Mesodermal cell (in vitro differentiated cells): Measurements from ENCODE around the gene RANBP9.
A peak's percentile ranks its signal among the peaks of the same experiment; 100 is the strongest.

Source experiments
- H3K27ac ChIP-seq: 2 replicates; pipeline ENCODE4 v1.7.0; 2013; ENCODE audit warnings: mild to moderate bottlenecking, low read depth, low read length, moderate library complexity; ENCODE audit not compliant: severe bottlenecking
- H3K36me3 ChIP-seq: 2 replicates; pipeline ENCODE4 v1.7.1; 2013; ENCODE audit warnings: mild to moderate bottlenecking, low read length, moderate library complexity; ENCODE audit not compliant: control insufficient read depth, insufficient read depth
- H3K4me1 ChIP-seq: one replicate; pipeline ENCODE4 v1.7.1; 2013; ENCODE audit warnings: mild to moderate bottlenecking, low read length; ENCODE audit not compliant: insufficient read depth, control insufficient read depth, poor library complexity, severe bottlenecking
- H3K4me3 ChIP-seq: 2 replicates; pipeline ENCODE4 v1.7.0; 2013; ENCODE audit warnings: low read length, control low read depth, mild to moderate bottlenecking; ENCODE audit not compliant: insufficient read depth, poor library complexity, severe bottlenecking; ENCODE audit errors: extremely low read depth
- H3K9me3 ChIP-seq: 2 replicates; pipeline ENCODE4 v1.7.1; 2013; ENCODE audit warnings: mild to moderate bottlenecking, low read length, moderate library complexity; ENCODE audit not compliant: control insufficient read depth
- WGBS, 2 experiments: methylation state at CpG; one replicate each; pipeline ENCODE4 v1.1.5; 2013; ENCODE audit warnings: missing lambda C conversion rate in 2 of 2; ENCODE audit not compliant: insufficient coverage in 2 of 2; 5-methylcytosine and 5-hydroxymethylcytosine counted together

Gene RANBP9

GRCh38 chr6:13624871-13625288 is 86.8 kb downstream of the RANBP9 start:
- peaks cover 3% of the 10 kb centered on the region for H3K4me1 ChIP-seq
- H3K4me3 ChIP-seq, result no peak overlapping the region
- H3K27ac ChIP-seq, result no peak overlapping the region
- WGBS, 2 experiments, result 70% methylated on average over 3 of the region's 4 CpGs; no CpG with 5 or more reads in 1 of the 2 experiments
- peaks cover 87% of the 10 kb centered on the region for H3K36me3 ChIP-seq
- no peaks in the 10 kb centered on the region for H3K9me3 ChIP-seq

- Histone ChIP-seq H3K27ac (no peak overlapping the region), H3K9me3 (no peaks in the 10 kb centered on the region), H3K4me1 (peaks cover 17% of the 10 kb centered on the region), H3K36me3 (peaks cover 53% of the 10 kb centered on the region), H3K4me3 (peak overlapping the region; percentile 99)
- 92 to 100% methylated on average over 1 to 2 of the region's 2 CpGs for WGBS, 2 experiments
Measured at GRCh38 chr6:13617066-13617465, 94.6 kb downstream of the RANBP9 start.

- WGBS, 2 experiments, result 2 to 3% methylated on average over 10 to 14 of the region's 14 CpGs
- H3K4me3 ChIP-seq, result peak overlapping the region; percentile 99
- peaks cover 15% of the 10 kb centered on the region for H3K4me1 ChIP-seq
- H3K27ac ChIP-seq, result peak overlapping the region; percentile 88
- peaks cover 41% of the 10 kb centered on the region for H3K36me3 ChIP-seq
- H3K9me3 ChIP-seq, result no peaks in the 10 kb centered on the region
Measured at GRCh38 chr6:13615792-13616120, 95.9 kb downstream of the RANBP9 start.

- H3K9me3 ChIP-seq, result no peaks in the 10 kb centered on the region
- WGBS, 2 experiments, result 0 to 1% methylated on average over 52 to 57 of the region's 85 CpGs
- peaks cover 35% of the 10 kb centered on the region for H3K36me3 ChIP-seq
- H3K4me3 ChIP-seq, result peak within 1 kb of the TSS; percentile 99
- peaks cover 14% of the 10 kb centered on the region for H3K4me1 ChIP-seq
- peak within 1 kb of the TSS; percentile 88 for H3K27ac ChIP-seq
Measured at GRCh38 chr6:13614926-13615791, 96.5 kb downstream of the RANBP9 start, which contains the start of gene NOL7. TSS of gene NOL7 (plus strand) at chr6:13615335. CDS start at chr6:13615359, 24 bp downstream.

DNA sequence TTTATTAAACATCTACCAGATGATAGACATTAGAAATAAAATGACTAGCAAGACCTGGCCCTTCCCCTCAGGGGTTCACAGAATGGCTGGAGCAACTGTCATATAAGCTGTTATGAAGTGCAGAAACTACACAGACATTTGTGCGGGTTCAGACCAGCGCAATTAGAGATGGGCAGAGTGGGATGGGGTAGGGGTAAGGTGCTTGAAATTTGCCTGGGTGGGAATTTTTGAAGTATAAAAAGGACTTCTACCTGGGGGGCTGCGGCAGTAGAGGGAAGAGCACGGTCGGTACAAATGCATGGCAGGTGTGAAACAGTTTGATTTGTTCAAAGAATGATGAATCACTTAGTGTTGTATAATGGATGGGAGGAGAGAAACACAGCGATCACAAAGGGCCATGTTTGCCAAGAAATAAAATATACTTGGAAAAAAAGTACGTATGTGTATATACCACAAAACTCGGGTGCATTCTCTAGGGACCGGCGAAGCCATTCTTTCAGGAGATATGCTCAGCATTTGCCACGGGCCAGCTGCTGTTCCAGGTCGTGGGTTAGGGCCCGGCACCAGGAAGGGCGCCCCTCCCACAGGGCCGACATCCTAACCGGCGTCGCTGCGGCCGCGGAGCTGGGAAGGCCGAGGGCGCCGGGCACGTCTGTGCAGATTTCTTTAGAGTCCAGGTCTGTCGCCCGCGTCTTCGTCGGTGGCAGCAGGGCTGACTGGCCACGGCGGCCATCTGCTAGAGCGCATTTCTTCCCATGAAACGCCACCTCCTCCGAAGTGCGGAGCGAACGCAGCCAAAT is 97.3 kb downstream of the RANBP9 start:
- WGBS, 2 experiments, result 6 to 7% methylated on average over 32 to 34 of the region's 38 CpGs
- Histone ChIP-seq H3K4me1 (peaks cover 14% of the 10 kb centered on the region), H3K36me3 (peaks cover 27% of the 10 kb centered on the region), H3K4me3 (peak overlapping the region; percentile 99), H3K27ac (peak overlapping the region; percentile 88), H3K9me3 (no peaks in the 10 kb centered on the region)

DNA sequence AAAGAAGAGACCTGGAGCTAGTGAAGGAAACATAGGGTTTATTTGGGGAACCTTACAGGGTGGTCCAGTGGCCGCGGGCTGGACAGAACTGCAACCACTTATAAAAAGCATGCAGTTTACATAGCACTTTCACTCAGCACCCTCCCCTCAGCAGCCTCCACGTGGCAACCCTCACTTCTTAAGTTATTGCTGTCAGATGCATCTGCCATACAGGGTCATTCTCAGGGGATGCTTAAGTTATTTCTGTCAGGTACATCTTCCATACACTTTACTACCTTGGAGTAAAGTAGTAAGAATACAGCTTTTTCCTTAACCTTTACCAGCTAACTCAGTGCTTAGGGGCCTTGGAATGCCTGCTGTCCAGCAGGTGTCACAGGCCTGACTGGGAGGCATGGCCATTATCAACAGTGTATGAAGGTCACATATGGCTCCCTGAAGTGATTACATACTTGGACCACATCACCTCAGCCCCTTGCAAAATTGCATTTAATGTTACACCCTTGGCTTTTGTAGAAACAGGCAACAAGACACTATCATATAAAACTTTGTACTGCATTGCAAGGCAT is 98.5 kb downstream of the RANBP9 start:
- peaks cover 14% of the 10 kb centered on the region for H3K4me1 ChIP-seq
- no peak overlapping the region for H3K4me3 ChIP-seq
- WGBS, 2 experiments, result 40 to 61% methylated on average over 1 to 3 of the region's 3 CpGs
- no peak overlapping the region for H3K27ac ChIP-seq
- no peaks in the 10 kb centered on the region for H3K9me3 ChIP-seq
- peaks cover 16% of the 10 kb centered on the region for H3K36me3 ChIP-seq

DNA sequence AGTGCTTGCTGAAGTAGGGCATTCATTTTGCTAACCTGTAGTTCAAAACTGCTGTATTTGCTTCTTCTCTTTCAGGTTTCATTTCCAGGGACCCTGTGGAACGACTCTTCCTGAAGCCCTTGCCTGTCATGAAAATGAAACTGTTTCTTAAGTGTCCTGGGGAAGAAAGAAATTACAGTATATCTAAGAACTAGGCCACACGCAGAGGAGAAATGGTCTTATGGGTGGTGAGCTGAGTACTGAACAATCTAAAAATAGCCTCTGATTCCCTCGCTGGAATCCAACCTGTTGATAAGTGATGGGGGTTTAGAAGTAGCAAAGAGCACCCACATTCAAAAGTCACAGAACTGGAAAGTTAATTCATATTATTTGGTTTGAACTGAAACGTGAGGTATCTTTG is 99.9 kb downstream of the RANBP9 start:
- H3K4me3 ChIP-seq, result no peak overlapping the region
- no peaks in the 10 kb centered on the region for H3K9me3 ChIP-seq
- H3K27ac ChIP-seq, result no peak overlapping the region
- peaks cover 3% of the 10 kb centered on the region for H3K36me3 ChIP-seq
- peaks cover 4% of the 10 kb centered on the region for H3K4me1 ChIP-seq
- WGBS, 2 experiments, result 100% methylated on average over 1 to 4 of the region's 4 CpGs

DNA sequence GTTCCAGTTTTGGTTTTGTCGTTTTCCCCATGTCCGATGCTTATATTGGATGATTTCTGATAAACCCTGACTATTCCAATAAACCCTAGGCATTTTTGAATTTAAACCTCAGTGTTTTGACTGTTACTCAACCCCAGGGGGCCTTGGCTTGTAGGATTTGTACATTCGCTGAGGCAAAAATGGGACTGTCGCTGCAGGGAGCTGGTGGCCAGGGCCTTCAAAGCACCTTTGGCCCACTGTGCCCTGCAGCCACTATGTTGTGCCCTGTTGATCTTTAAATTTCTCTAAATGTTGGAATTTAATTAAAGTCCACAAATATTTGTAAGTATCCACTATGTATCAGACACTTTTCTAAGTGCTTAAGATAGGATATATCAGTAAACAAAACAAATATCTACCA is 106.0 kb downstream of the RANBP9 start:
- peaks cover 12% of the 10 kb centered on the region for H3K36me3 ChIP-seq
- H3K27ac ChIP-seq, result no peak overlapping the region
- 91 to 100% methylated on average over 2 to 4 of the region's 4 CpGs for WGBS, 2 experiments
- no peaks in the 10 kb centered on the region for H3K9me3 ChIP-seq
- no peak overlapping the region for H3K4me3 ChIP-seq
- no peaks in the 10 kb centered on the region for H3K4me1 ChIP-seq

DNA sequence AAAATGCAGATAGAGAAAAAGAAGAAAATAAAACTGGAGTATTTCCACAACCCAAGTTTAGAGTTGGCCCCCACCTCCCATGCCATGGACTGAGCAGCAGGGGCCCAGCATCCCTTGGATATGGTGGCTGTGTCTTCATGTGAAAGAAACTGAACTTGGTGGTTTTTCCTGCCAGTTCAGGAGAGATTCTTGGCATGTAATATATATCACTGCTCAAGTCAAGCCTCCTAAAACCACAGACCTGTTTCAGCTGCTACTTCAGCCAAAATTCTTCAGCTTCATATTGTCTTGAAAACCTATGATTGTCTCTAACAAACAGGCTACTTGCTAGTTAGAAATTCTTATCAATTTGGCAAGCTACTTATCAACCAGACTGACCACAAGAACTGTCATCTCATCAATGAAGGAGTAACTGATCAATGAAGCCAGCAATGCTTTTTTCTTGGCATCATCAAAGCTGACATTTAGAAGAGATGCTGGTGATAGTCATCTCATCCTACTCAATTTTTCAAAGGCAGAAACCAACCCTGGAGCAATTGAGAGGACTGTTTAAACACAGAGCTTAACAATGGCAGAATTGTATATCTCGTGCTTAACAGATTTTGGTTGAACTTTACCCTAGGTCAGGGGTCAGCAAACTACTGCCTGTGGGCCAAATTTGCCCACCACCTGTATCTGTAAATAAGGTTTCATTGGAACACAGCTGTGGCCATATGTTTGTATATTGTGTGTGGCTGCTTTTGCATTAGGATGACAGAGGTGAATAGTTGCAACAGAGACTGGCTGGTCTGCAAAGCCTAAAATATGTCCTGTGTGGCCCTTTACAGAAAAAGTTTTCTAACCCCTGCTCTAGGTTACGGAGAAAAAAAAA is 106.9 kb downstream of the RANBP9 start:
- Histone ChIP-seq H3K9me3 (no peaks in the 10 kb centered on the region), H3K4me3 (no peak overlapping the region), H3K36me3 (peaks cover 14% of the 10 kb centered on the region), H3K27ac (no peak overlapping the region), H3K4me1 (no peaks in the 10 kb centered on the region)
- 83 to 100% methylated on average over 1 of the region's 2 CpGs for WGBS, 2 experiments

DNA sequence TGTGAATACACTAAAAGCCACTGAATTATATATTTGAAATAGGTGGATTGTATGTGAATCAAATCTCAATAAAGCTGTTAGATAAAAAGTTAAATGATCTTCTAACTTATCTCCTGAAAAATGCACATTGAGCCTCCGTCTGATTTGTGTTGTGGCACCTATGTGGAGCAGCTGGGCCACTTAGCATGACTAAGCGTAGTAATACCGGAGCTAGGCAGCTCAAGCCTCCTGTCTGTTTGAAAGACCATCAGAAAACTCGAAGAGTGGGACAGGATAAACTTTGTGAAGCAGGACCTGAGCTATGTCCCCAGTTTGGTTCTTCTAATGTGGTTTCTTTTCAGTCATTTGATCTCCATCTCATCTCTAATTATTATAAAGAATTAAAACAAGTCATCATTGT is 107.5 kb downstream of the RANBP9 start:
- Histone ChIP-seq H3K36me3 (peaks cover 14% of the 10 kb centered on the region), H3K27ac (no peak overlapping the region), H3K4me1 (no peaks in the 10 kb centered on the region), H3K9me3 (no peaks in the 10 kb centered on the region), H3K4me3 (no peak overlapping the region)
- WGBS, 2 experiments, result 85 to 100% methylated on average over 3 to 4 of the region's 4 CpGs
